T-cell (primary cell): Measurements from ENCODE around the gene CUBN. TPM values are rescaled to one million over a fixed set of nuclear protein-coding genes. Genes with fewer than 3 reads are reported as not detected.

Experiments
- ATAC-seq, 4 experiments: fragments of 200-7000 bp in 3 of 4; fragments of 150-1000 bp in 1 of 4; cut with Tn5 transposase; replicated peaks in 1 of 4; 1 replicate in 3 of 4; 2 replicates in 1 of 4; pipeline ENCODE4 v1.10.0; 2021; ENCODE audit warnings: moderate library complexity in 3 of 4, mild to moderate bottlenecking in 2 of 4, moderate number of reproducible peaks in 1 of 4
- CTCF ChIA-PET, 2 donors: fragments of 300-600 bp; sonication (Branson Sonifier 250); formaldehyde crosslinking; loops; one replicate each; lab custom pipeline; 2022; ENCODE audit warnings: antibody characterized with exemption in 2 of 2; lab: Charles Lee
- POLR2A ChIA-PET, 2 donors: fragments of 300-600 bp; sonication (Branson Sonifier 250); formaldehyde crosslinking; loops; one replicate each; lab custom pipeline; 2022; ENCODE audit warnings: antibody characterized with exemption in 2 of 2; lab: Charles Lee
- DNase-seq, 35 experiments: peaks; one replicate each; pipeline versions ENCODE4 v3.0.0 to v3.0.0-alpha.2; 2013 to 2023
- H3K27ac ChIP-seq: one replicate; pipeline ENCODE4 v1.5.1; 2013; ENCODE audit warnings: low read length
- H3K27me3 ChIP-seq, 2 experiments: replicated peaks in 1 of 2; 1 replicate in 1 of 2; 2 replicates in 1 of 2; pipeline versions ENCODE4 v1.6.1 to v1.7.0; 2013; ENCODE audit warnings: low read length in 1 of 2, mixed read lengths in 1 of 2; ENCODE audit not compliant: control insufficient read depth in 2 of 2, insufficient read depth in 2 of 2; ENCODE audit errors: extremely low read depth in 1 of 2
- H3K36me3 ChIP-seq, 2 donors: 1 replicate in 1 of 2; 2 replicates in 1 of 2; pipeline versions ENCODE4 v1.6.1 to v1.7.0; 2013; ENCODE audit warnings: low read length in 1 of 2; ENCODE audit not compliant: control insufficient read depth in 2 of 2, insufficient read depth in 1 of 2; ENCODE audit errors: extremely low read depth in 1 of 2
- H3K4me1 ChIP-seq, 2 experiments: 1 replicate in 1 of 2; 2 replicates in 1 of 2; pipeline versions ENCODE4 v1.6.1 to v1.7.0; 2013; ENCODE audit warnings: low read length in 2 of 2, mixed read lengths in 1 of 2; ENCODE audit not compliant: insufficient read depth in 2 of 2, control insufficient read depth in 1 of 2; ENCODE audit errors: extremely low read depth in 1 of 2
- H3K4me3 ChIP-seq, 2 donors: 1 replicate in 1 of 2; 2 replicates in 1 of 2; pipeline versions ENCODE4 v1.5.1 to v1.7.0; 2013; ENCODE audit warnings: mild to moderate bottlenecking in 2 of 2, low read length in 1 of 2, moderate library complexity in 1 of 2; ENCODE audit not compliant: control insufficient read depth in 1 of 2; ENCODE audit errors: extremely low read depth in 1 of 2
- H3K9me3 ChIP-seq: 2 replicates; pipeline ENCODE4 v1.7.0; 2013
- H3K27ac Mint-ChIP-seq, 2 donors: one replicate each; pipeline ENCODE4 v1.8.0; 2020 to 2021; ENCODE audit warnings: mild to moderate bottlenecking in 2 of 2, mixed read lengths in 2 of 2
- H3K27me3 Mint-ChIP-seq, 2 donors: one replicate each; pipeline ENCODE4 v1.8.0; 2021 to 2022; ENCODE audit warnings: mixed read lengths in 2 of 2
- H3K36me3 Mint-ChIP-seq: one replicate; pipeline ENCODE4 v1.8.0; 2021; ENCODE audit warnings: mixed read lengths
- H3K4me1 Mint-ChIP-seq, 3 donors: one replicate each; pipeline ENCODE4 v1.8.0; 2020 to 2022; ENCODE audit warnings: mixed read lengths in 3 of 3, mild to moderate bottlenecking in 1 of 3
- H3K4me3 Mint-ChIP-seq, 3 donors: one replicate each; pipeline ENCODE4 v1.8.0; 2020 to 2022; ENCODE audit warnings: mild to moderate bottlenecking in 3 of 3, mixed read lengths in 3 of 3, moderate library complexity in 3 of 3
- H3K9me3 Mint-ChIP-seq, 3 donors: one replicate each; pipeline ENCODE4 v1.8.0; 2020 to 2022; ENCODE audit warnings: mixed read lengths in 3 of 3
- WGBS: methylation state at CpG from one replicate; pipeline ENCODE4 v1.1.5; 2013; ENCODE audit warnings: missing lambda C conversion rate; ENCODE audit not compliant: insufficient coverage; 5-methylcytosine and 5-hydroxymethylcytosine counted together
- total RNA-seq, 35 experiments: library from RNA in 6 of 35; stranded (reverse) in 6 of 35; fragments of 120-200 nt in 1 of 35; gene quantifications; one replicate each; pipeline versions ENCODE4 v1.2.1 to v1.2.4 and lab custom pipeline; 2013 to 2026

Gene CUBN
- total RNA-seq, 5 donors from 2014 or later (not counting 1 experiment from before 2014, with no cell fraction given): 6.3 to 11.4 (median 8.6) TPM

DNA sequence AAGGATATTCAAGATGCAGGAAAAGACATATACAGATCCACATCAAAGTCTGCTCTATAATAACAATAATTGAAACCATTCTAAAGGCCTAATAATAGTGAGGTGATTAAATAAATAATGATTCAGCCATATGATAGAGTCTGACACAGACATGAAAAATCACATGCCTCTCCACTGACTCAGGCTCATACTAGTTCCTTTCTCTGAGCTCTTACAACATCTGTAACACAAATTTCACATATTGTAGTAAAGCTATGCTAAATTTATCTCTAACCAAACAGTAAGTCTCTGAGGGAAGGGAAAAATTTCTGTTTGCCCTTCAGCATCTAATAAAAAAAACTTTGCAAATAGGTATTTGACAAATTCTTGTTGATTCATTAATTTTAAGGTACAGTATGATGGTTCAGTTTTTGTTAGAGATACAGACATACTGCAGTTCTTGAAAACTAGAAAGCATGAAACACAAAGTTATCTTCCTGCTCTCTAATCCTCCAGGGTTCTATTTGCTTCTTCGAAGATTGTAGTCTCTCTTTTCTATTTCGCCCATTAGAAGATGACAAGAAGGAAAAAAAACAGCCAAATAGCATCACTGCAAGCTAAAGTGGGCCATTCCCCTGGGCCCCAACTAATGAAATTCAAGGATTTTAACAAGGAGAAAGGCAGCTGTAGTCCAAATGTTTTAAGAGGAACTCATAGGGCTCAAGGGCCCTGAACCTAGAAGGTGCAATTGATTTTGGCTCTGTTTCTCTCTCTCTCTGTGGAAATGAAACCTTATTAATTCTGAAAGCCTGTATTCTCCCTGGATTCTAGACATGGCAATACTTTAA is 53.9 kb downstream of the CUBN start:
- ATAC-seq: no peak
- no peak for DNase-seq
- no peak overlapping the region for H3K27ac ChIP-seq
- WGBS: 83% methylated on average over 2 of the region's 2 CpGs
- H3K4me1 Mint-ChIP-seq: peaks cover 0 to 14% (median 0%) of the 10 kb centered on the region in 3 donors
- H3K36me3 ChIP-seq: no peaks in the 10 kb centered on the region
- H3K9me3 Mint-ChIP-seq: no peaks in the 10 kb centered on the region
- H3K4me3 ChIP-seq: no peak overlapping the region
- no peak overlapping the region for H3K27ac Mint-ChIP-seq
- H3K4me1 ChIP-seq: peaks cover 0 to 5% of the 10 kb centered on the region in 2 experiments
- H3K36me3 Mint-ChIP-seq: peaks cover 48% of the 10 kb centered on the region
- no peaks in the 10 kb centered on the region for H3K9me3 ChIP-seq
- CTCF ChIA-PET: no interaction called here
- POLR2A ChIA-PET: interaction anchor here in 1 of 2 donors (0.6 kb wide), 1 partner anchor 20 kb away, joined by 7 read pairs; no protein-coding TSS in a partner anchor
- H3K4me3 Mint-ChIP-seq: no peak overlapping the region
- H3K27me3 Mint-ChIP-seq: no peaks in the 10 kb centered on the region
- no peaks in the 10 kb centered on the region for H3K27me3 ChIP-seq

DNA sequence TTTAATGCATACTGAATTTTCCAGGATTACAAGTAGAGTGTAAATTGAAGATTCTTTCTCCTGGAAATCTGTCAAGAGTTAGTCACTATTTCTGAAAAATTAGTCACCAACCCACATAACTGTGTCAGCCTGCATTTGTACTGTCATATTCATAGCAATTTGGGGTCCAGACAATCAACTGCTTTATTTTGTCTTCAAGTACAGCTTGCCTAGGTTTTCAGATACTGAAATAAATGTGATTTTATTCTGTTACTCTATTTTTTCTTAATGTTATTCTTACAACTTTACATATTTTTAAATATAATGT is 55.1 kb downstream of the CUBN start:
- Histone ChIP-seq H3K27me3 (no peaks in the 10 kb centered on the region), H3K36me3 (no peaks in the 10 kb centered on the region), H3K9me3 (no peaks in the 10 kb centered on the region), H3K4me1 (peaks cover 0 to 5% of the 10 kb centered on the region in 2 experiments), H3K4me3 (no peak overlapping the region), H3K27ac (no peak overlapping the region)
- ChIA-PET POLR2A (interaction anchor here in 1 of 2 donors (0.5 kb wide), 1 partner anchor 626 kb away, joined by 3 read pairs; no protein-coding TSS in a partner anchor), CTCF (no interaction called here)
- peaks cover 44% of the 10 kb centered on the region for H3K36me3 Mint-ChIP-seq
- DNase-seq: no peak
- no peak for ATAC-seq
- H3K4me1 Mint-ChIP-seq: peaks cover 0 to 1% (median 0%) of the 10 kb centered on the region in 3 donors
- H3K27me3 Mint-ChIP-seq: no peaks in the 10 kb centered on the region
- H3K4me3 Mint-ChIP-seq: no peak overlapping the region
- H3K9me3 Mint-ChIP-seq: no peaks in the 10 kb centered on the region
- H3K27ac Mint-ChIP-seq: no peak overlapping the region

DNA sequence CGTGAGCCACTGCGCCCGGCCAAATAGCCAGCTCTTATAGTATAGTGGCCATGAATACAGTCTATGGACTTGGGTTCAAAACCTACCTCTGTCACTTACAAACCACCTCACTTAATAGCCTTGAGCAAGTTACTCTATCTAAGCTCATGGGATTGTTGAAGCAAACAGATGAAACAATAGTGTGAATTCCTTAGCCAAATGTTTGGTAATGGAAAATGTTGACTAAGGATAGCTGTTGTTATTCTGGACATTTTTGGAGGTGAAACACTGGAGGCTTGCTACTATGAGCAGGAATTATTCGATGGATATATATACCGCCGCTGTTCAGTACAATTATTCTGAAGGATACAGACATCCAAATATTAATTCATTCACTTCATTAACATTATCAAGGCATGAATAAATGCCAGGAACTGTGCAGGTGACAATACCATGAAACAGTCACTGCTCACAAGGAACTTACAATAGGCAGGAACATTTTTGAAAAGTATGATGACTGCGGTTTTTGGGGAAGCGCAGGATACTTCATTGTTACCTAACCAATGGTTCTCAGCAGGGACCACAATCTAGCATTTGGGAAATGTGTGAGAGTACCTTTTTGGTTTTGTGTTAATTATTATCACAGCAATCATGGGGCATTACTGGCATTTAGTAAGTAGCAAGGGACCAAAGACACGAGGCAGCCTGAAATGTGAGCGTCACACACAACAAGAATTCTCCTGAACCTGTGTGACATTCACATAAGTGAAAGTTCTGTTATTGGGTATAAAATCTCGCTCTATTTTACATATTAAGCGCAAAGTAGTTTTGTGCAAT is 55.7 kb downstream of the CUBN start:
- DNase-seq (no peak), ATAC-seq (no peak)
- Mint-ChIP-seq H3K27me3 (no peaks in the 10 kb centered on the region), H3K36me3 (peaks cover 46% of the 10 kb centered on the region), H3K4me1 (no peaks in the 10 kb centered on the region), H3K9me3 (no peaks in the 10 kb centered on the region), H3K4me3 (no peak overlapping the region), H3K27ac (no peak overlapping the region)
- H3K27me3 ChIP-seq: no peaks in the 10 kb centered on the region
- CTCF ChIA-PET: no interaction called here
- H3K27ac ChIP-seq: no peak overlapping the region
- no peak overlapping the region for H3K4me3 ChIP-seq
- no peaks in the 10 kb centered on the region for H3K36me3 ChIP-seq
- WGBS: no CpG with 5 or more reads among the region's 12 CpGs
- H3K4me1 ChIP-seq: peaks cover 0 to 5% of the 10 kb centered on the region in 2 experiments
- H3K9me3 ChIP-seq: no peaks in the 10 kb centered on the region
- POLR2A ChIA-PET: interaction anchor here in 1 of 2 donors (0.5 kb wide), 1 partner anchor 625 kb away, joined by 3 read pairs; no protein-coding TSS in a partner anchor

DNA sequence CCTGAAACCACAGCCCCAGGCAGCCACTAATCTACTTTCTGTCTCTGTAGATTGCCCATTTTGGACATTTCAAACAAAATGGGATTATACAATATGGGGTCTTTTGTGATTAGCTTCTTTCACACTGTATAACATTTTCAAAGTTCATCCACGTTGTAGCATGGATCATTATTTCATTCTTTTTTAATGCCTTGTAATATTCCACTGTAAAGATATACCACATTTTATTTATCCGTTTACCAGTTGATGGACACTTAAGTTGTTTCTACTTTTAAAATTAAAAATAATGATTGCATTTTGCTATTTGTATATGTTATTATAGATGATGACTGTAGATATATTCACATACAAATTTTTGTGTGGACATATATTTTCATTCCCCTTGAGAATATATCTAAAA is 60.7 kb downstream of the CUBN start:
- ChIA-PET POLR2A (no interaction called here), CTCF (no interaction called here)
- ATAC-seq: no peak
- peaks cover 0 to 12% of the 10 kb centered on the region in 2 experiments for H3K4me1 ChIP-seq
- no peak overlapping the region for H3K27ac ChIP-seq
- Mint-ChIP-seq H3K27me3 (no peaks in the 10 kb centered on the region), H3K36me3 (peaks cover 52% of the 10 kb centered on the region), H3K9me3 (no peaks in the 10 kb centered on the region), H3K4me1 (peaks cover 18 to 22% (median 20%) of the 10 kb centered on the region in 3 donors), H3K4me3 (no peak overlapping the region), H3K27ac (no peak overlapping the region)
- no peaks in the 10 kb centered on the region for H3K36me3 ChIP-seq
- no peak overlapping the region for H3K4me3 ChIP-seq
- no peaks in the 10 kb centered on the region for H3K27me3 ChIP-seq
- no peaks in the 10 kb centered on the region for H3K9me3 ChIP-seq
- no CpG with 5 or more reads among the region's 2 CpGs for WGBS
- no peak for DNase-seq

DNA sequence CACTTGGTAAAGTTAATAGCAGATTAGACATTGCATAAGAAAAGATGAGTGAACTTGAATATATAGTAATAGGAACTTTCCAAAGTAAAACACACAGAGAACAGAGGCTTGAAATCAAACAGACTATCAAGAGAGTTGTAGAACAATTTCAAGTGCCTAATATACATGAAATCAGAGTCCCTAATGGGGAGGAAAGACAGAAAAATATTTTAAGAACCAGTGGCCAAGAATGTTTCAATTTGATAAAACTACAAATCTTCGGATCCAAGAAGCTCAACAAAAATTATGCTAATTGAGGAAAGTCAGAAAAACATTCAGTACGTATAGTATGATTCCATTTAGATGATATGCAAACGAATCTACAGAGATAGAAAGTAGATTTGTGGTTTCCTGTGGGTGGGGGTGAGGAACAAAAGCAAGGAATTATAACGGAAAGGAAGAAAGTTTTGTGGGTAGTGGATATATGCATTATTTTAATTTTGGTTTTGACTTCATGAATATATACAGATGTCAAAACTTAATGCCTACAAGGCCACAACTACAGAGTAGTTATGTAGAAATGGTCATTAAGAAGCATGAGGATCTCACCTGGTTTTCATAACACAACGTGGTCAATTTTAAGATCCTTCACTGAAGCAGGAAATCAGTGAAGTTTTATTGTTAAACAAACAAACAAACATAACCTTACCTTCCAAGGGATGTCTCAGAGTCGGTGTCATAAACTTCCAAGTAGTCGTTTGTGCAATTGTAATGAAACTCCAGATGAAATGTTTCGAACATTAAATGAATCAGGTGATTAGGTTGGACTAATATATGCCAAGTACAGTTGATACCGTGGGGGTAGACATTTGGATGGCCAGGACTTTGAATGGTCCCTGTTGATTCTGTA is 62.0 kb downstream of the CUBN start:
- no peaks in the 10 kb centered on the region for H3K27me3 ChIP-seq
- peak overlapping the region in 2 of 3 donors; percentile 2 to 16 for H3K4me3 Mint-ChIP-seq
- H3K27ac ChIP-seq: no peak overlapping the region
- CTCF ChIA-PET: interaction anchor here in 1 of 2 donors (0.5 to 0.6 kb wide), 2 partner anchors 184 to 243 kb away, joined by 3 read pairs; no protein-coding TSS in a partner anchor
- peak overlapping the region; percentile 7 to 26 for H3K27ac Mint-ChIP-seq
- H3K36me3 Mint-ChIP-seq: peaks cover 56% of the 10 kb centered on the region
- H3K9me3 ChIP-seq: no peaks in the 10 kb centered on the region
- H3K4me3 ChIP-seq: no peak overlapping the region
- peaks cover 5 to 19% of the 10 kb centered on the region in 2 experiments for H3K4me1 ChIP-seq
- ATAC-seq (no peak), DNase-seq (no peak)
- H3K36me3 ChIP-seq: no peaks in the 10 kb centered on the region
- WGBS: no CpG with 5 or more reads among the region's 9 CpGs
- POLR2A ChIA-PET: no interaction called here
- no peaks in the 10 kb centered on the region for H3K27me3 Mint-ChIP-seq
- H3K9me3 Mint-ChIP-seq: no peaks in the 10 kb centered on the region
- H3K4me1 Mint-ChIP-seq: peaks cover 27 to 30% (median 29%) of the 10 kb centered on the region in 3 donors

DNA sequence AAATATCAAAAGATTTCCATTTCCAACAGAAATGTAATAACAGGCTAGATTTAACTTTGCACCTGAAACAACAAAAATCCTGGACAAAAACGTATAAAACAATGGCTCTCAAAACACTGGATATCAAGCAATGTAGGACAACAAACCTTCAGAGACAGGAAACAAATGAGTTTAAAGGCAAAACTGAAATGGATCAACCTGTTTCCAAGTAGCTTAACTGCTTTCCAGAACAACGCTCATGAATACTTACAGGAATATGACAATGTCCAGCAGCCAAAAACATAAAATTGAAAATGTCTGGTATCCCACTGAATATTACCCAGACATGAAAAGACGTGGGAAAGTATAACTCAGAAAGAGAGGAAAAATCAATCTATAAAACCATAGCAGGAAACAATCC is 62.8 kb downstream of the CUBN start:
- no peak for DNase-seq
- no peaks in the 10 kb centered on the region for H3K9me3 Mint-ChIP-seq
- Histone ChIP-seq H3K9me3 (no peaks in the 10 kb centered on the region), H3K4me3 (no peak overlapping the region), H3K36me3 (no peaks in the 10 kb centered on the region), H3K27ac (no peak overlapping the region), H3K27me3 (no peaks in the 10 kb centered on the region), H3K4me1 (peaks cover 5 to 19% of the 10 kb centered on the region in 2 experiments)
- POLR2A ChIA-PET: no interaction called here
- peaks cover 31 to 35% (median 32%) of the 10 kb centered on the region in 3 donors for H3K4me1 Mint-ChIP-seq
- no peaks in the 10 kb centered on the region for H3K27me3 Mint-ChIP-seq
- H3K36me3 Mint-ChIP-seq: peaks cover 60% of the 10 kb centered on the region
- CTCF ChIA-PET: interaction anchor here in 1 of 2 donors (0.6 kb wide), 1 partner anchor 165 kb away, joined by 3 read pairs; no protein-coding TSS in a partner anchor
- no peak overlapping the region for H3K4me3 Mint-ChIP-seq
- no peak for ATAC-seq
- WGBS: 91% methylated on average over 1 of the region's 3 CpGs
- H3K27ac Mint-ChIP-seq: no peak overlapping the region
